Peyer's patch (tissue), 4 donors: ENCODE measurements around the gene CORO6. TPM values are rescaled to one million over a fixed set of nuclear protein-coding genes. Genes with fewer than 3 reads are reported as not detected.

ENCODE experiments used
- DNase-seq, 3 donors: peaks; one replicate each; pipeline ENCODE4 v3.0.0-alpha.2; 2017 to 2019
- H3K27ac ChIP-seq, 4 donors: fragments of 200-600 bp; sonication (generic); one replicate each; pipeline ENCODE4 v1.5.1; 2016 to 2019
- H3K27me3 ChIP-seq, 2 donors: fragments of 200-600 bp; sonication (generic); one replicate each; pipeline ENCODE4 v1.5.1; 2019
- H3K36me3 ChIP-seq, 3 donors: fragments of 200-600 bp; sonication (generic); one replicate each; pipeline ENCODE4 v1.5.1; 2016 to 2019
- H3K4me1 ChIP-seq, 4 donors: fragments of 200-600 bp; sonication (generic); one replicate each; pipeline ENCODE4 v1.5.1; 2016 to 2019
- H3K4me3 ChIP-seq, 4 donors: fragments of 200-600 bp; sonication (generic); 1 replicate in 3 of 4; 2 replicates in 1 of 4; pipeline ENCODE4 v1.5.1; 2016 to 2019; ENCODE audit warnings: mild to moderate bottlenecking in 1 of 4
- H3K9me3 ChIP-seq, 4 donors: fragments of 200-600 bp; sonication (generic); one replicate each; pipeline ENCODE4 v1.5.1; 2016 to 2019; ENCODE audit warnings: mild to moderate bottlenecking in 1 of 4
- CTCF ChIP-seq, 6 experiments: fragments of 450-650 bp in 4 of 6; fragments of 200-600 bp in 2 of 6; sonication (generic) in 1 of 6; IDR thresholded peaks; one replicate each; pipeline ENCODE4 v1.5.1; 2017 to 2019; ENCODE audit warnings: antibody characterized with exemption in 6 of 6, mild to moderate bottlenecking in 3 of 6, moderate library complexity in 1 of 6
- POLR2A ChIP-seq, 2 donors: fragments of 450-650 bp; IDR thresholded peaks; one replicate each; pipeline ENCODE4 v1.5.1; 2017; ENCODE audit warnings: antibody characterized with exemption in 2 of 2, mild to moderate bottlenecking in 2 of 2, moderate library complexity in 2 of 2
- total RNA-seq, 4 donors: library from RNA; depleted of rRNA; stranded (reverse); fragments of >200 nt; gene quantifications; one replicate each; pipeline ENCODE4 v1.1.0, GENCODE V29; 2016

The CORO6 gene
- total RNA-seq, 4 donors from 2014 or later: 4.0 to 28.9 (median 19.9) TPM

- peaks cover 9 to 53% (median 42%) of the 10 kb centered on the region in 4 donors for H3K4me1 ChIP-seq
- H3K4me3 ChIP-seq: peak overlapping the region; percentile 62 to 95 (median 86)
- TF ChIP-seq CTCF (IDR thresholded peaks at IDR 0.05) (no peak), POLR2A (IDR thresholded peaks at IDR 0.05) (no peak)
- H3K27ac ChIP-seq: peak overlapping the region; percentile 55 to 90 (median 74)
- no peaks in the 10 kb centered on the region for H3K36me3 ChIP-seq
- H3K27me3 ChIP-seq: no peaks in the 10 kb centered on the region
- peak; percentile 59 to 73 (median 69) for DNase-seq
- H3K9me3 ChIP-seq: no peaks in the 10 kb centered on the region
Measured at GRCh38 chr17:29588562-29589411, 33.9 kb downstream of the CORO6 start.

- H3K9me3 ChIP-seq: no peaks in the 10 kb centered on the region
- DNase-seq: no peak
- H3K4me3 ChIP-seq: peak overlapping the region; percentile 62 to 95 (median 86)
- peak overlapping the region; percentile 55 to 90 (median 74) for H3K27ac ChIP-seq
- H3K4me1 ChIP-seq: peaks cover 9 to 49% (median 41%) of the 10 kb centered on the region in 4 donors
- TF ChIP-seq CTCF (IDR thresholded peaks at IDR 0.05) (no peak), POLR2A (IDR thresholded peaks at IDR 0.05) (no peak)
- H3K27me3 ChIP-seq: no peaks in the 10 kb centered on the region
- H3K36me3 ChIP-seq: no peaks in the 10 kb centered on the region
Measured at GRCh38 chr17:29588017-29588561, 34.6 kb downstream of the CORO6 start.

- peak overlapping the region in 1 of 4 donors; percentile 25 for H3K27ac ChIP-seq
- peak overlapping the region in 1 of 4 donors; percentile 95 for H3K4me3 ChIP-seq
- no peaks in the 10 kb centered on the region for H3K9me3 ChIP-seq
- TF ChIP-seq POLR2A (IDR thresholded peaks at IDR 0.05) (no peak), CTCF (IDR thresholded peaks at IDR 0.05) (no peak)
- DNase-seq: no peak
- peaks cover 0 to 4% (median 0%) of the 10 kb centered on the region in 3 donors for H3K36me3 ChIP-seq
- H3K27me3 ChIP-seq: no peaks in the 10 kb centered on the region
- peaks cover 9 to 46% (median 38%) of the 10 kb centered on the region in 4 donors for H3K4me1 ChIP-seq
Measured at GRCh38 chr17:29587591-29587990, 35.1 kb downstream of the CORO6 start.

- Histone ChIP-seq H3K27ac (peak overlapping the region in 1 of 4 donors; percentile 38), H3K27me3 (no peaks in the 10 kb centered on the region), H3K9me3 (no peaks in the 10 kb centered on the region), H3K36me3 (peaks cover 0 to 10% (median 0%) of the 10 kb centered on the region in 3 donors), H3K4me3 (no peak overlapping the region), H3K4me1 (peaks cover 9 to 41% (median 32%) of the 10 kb centered on the region in 4 donors)
- no peak for TF ChIP-seq CTCF (IDR thresholded peaks at IDR 0.05)
- no peak for TF ChIP-seq POLR2A (IDR thresholded peaks at IDR 0.05)
- no peak for DNase-seq
Measured at GRCh38 chr17:29586676-29587469, 35.8 kb downstream of the CORO6 start.

GRCh38 chr17:29585080-29585751 lies 37.5 kb downstream of the CORO6 start:
- Histone ChIP-seq H3K36me3 (peaks cover 0 to 20% (median 0%) of the 10 kb centered on the region in 3 donors), H3K4me1 (peaks cover 5 to 25% (median 19%) of the 10 kb centered on the region in 4 donors), H3K27ac (peak overlapping the region in 3 of 4 donors; percentile 38 to 48 (median 44)), H3K27me3 (no peaks in the 10 kb centered on the region), H3K9me3 (no peaks in the 10 kb centered on the region), H3K4me3 (peak overlapping the region in 1 of 4 donors; percentile 20)
- TF ChIP-seq POLR2A (IDR thresholded peaks at IDR 0.05) (no peak), CTCF (IDR thresholded peaks at IDR 0.05) (peak in 4 of 6 experiments; percentile 5 to 16 (median 10))
- peak in 1 of 3 donors; percentile 54 for DNase-seq
